HEK293 (cell line): ENCODE results near the gene SLC22A31.

Source experiments
- GLIS1 ChIP-seq: fragments of 450-650 bp; formaldehyde crosslinking; IDR thresholded peaks from 2 replicates; pipeline ENCODE4 v1.5.1; 2016; ENCODE audit warnings: missing biosample characterization, missing genetic modification characterization
- KLF1 ChIP-seq: fragments of 450-650 bp; formaldehyde crosslinking; IDR thresholded peaks from 2 replicates; pipeline ENCODE4 v1.5.1; 2016; ENCODE audit warnings: missing biosample characterization, missing genetic modification characterization
- REPIN1 ChIP-seq: fragments of 450-650 bp; formaldehyde crosslinking; IDR thresholded peaks from 2 replicates; pipeline ENCODE4 v1.5.1; 2017; ENCODE audit warnings: missing biosample characterization, missing genetic modification characterization, low read depth
- SCRT1 ChIP-seq: fragments of 450-650 bp; formaldehyde crosslinking; IDR thresholded peaks from 2 replicates; pipeline ENCODE4 v1.5.1; 2016; ENCODE audit warnings: missing biosample characterization, missing genetic modification characterization, borderline replicate concordance
- SP2 ChIP-seq: fragments of 450-650 bp; formaldehyde crosslinking; IDR thresholded peaks from 2 replicates; pipeline ENCODE4 v1.5.1; 2016; ENCODE audit warnings: missing biosample characterization, missing genetic modification characterization
- TRIM28 ChIP-seq: IDR thresholded peaks from 2 replicates; pipeline ENCODE4 v1.6.1; 2011; ENCODE audit warnings: low read length, control low read depth, borderline replicate concordance
- ZBTB17 ChIP-seq: fragments of 450-650 bp; formaldehyde crosslinking; IDR thresholded peaks from 2 replicates; pipeline ENCODE4 v1.5.1; 2016; ENCODE audit warnings: missing biosample characterization, missing genetic modification characterization
- ZBTB48 ChIP-seq: fragments of 450-650 bp; formaldehyde crosslinking; IDR thresholded peaks from 2 replicates; pipeline ENCODE4 v1.5.1; 2016; ENCODE audit warnings: missing biosample characterization, missing genetic modification characterization
- ZBTB8A ChIP-seq: fragments of 450-650 bp; formaldehyde crosslinking; IDR thresholded peaks from 2 replicates; pipeline ENCODE4 v1.5.1; 2016; ENCODE audit warnings: missing biosample characterization, missing genetic modification characterization
- ZIC2 ChIP-seq: fragments of 450-650 bp; formaldehyde crosslinking; IDR thresholded peaks from 2 replicates; pipeline ENCODE4 v1.5.1; 2016; ENCODE audit warnings: missing biosample characterization, missing genetic modification characterization
- ZNF114 ChIP-seq: fragments of 450-650 bp; formaldehyde crosslinking; IDR thresholded peaks from 2 replicates; pipeline ENCODE4 v1.5.0; 2017; ENCODE audit warnings: missing biosample characterization, missing genetic modification characterization
- ZNF121 ChIP-seq: fragments of 450-650 bp; formaldehyde crosslinking; IDR thresholded peaks from 2 replicates; pipeline ENCODE4 v1.5.1; 2016; ENCODE audit warnings: missing biosample characterization, missing genetic modification characterization
- ZNF174 ChIP-seq: fragments of 450-650 bp; formaldehyde crosslinking; IDR thresholded peaks from 2 replicates; pipeline ENCODE4 v1.5.0; 2017; ENCODE audit warnings: missing biosample characterization, mild to moderate bottlenecking, missing genetic modification characterization
- ZNF184 ChIP-seq: fragments of 450-650 bp; IDR thresholded peaks from 2 replicates; pipeline ENCODE4 v1.5.1; 2018; ENCODE audit warnings: missing biosample characterization, mild to moderate bottlenecking, missing genetic modification characterization
- ZNF2 ChIP-seq: fragments of 450-650 bp; formaldehyde crosslinking; IDR thresholded peaks from 2 replicates; pipeline ENCODE4 v1.5.1; 2016; ENCODE audit warnings: missing biosample characterization, missing genetic modification characterization
- ZNF24 ChIP-seq: fragments of 450-650 bp; formaldehyde crosslinking; IDR thresholded peaks from 2 replicates; pipeline ENCODE4 v1.5.1; 2016; ENCODE audit warnings: missing biosample characterization, missing genetic modification characterization
- ZNF664 ChIP-seq: fragments of 450-650 bp; formaldehyde crosslinking; IDR thresholded peaks from 2 replicates; pipeline ENCODE4 v1.5.1; 2016; ENCODE audit warnings: missing biosample characterization, missing genetic modification characterization
- ZNF791 ChIP-seq: fragments of 450-650 bp; formaldehyde crosslinking; IDR thresholded peaks from 2 replicates; pipeline ENCODE4 v1.5.1; 2016; ENCODE audit warnings: missing biosample characterization, missing genetic modification characterization
- ZSCAN23 ChIP-seq: fragments of 450-650 bp; formaldehyde crosslinking; IDR thresholded peaks from 2 replicates; pipeline ENCODE4 v1.5.1; 2016; ENCODE audit warnings: missing biosample characterization, missing genetic modification characterization
- ZXDB ChIP-seq: fragments of 450-650 bp; formaldehyde crosslinking; IDR thresholded peaks from 2 replicates; pipeline ENCODE4 v1.5.1; 2016; ENCODE audit warnings: missing biosample characterization, missing genetic modification characterization
- TF ChIP-seq, protein P1 (sequence below): fragments of 450-650 bp; formaldehyde crosslinking; IDR thresholded peaks from 2 replicates; pipeline ENCODE4 v1.5.1; 2016; ENCODE audit warnings: missing biosample characterization, missing genetic modification characterization
- TF ChIP-seq, protein P2 (sequence below): fragments of 450-650 bp; formaldehyde crosslinking; IDR thresholded peaks from 2 replicates; pipeline ENCODE4 v1.5.1; 2017; ENCODE audit warnings: missing biosample characterization, missing genetic modification characterization
- TF ChIP-seq, protein P3 (sequence below): fragments of 450-650 bp; formaldehyde crosslinking; IDR thresholded peaks from 2 replicates; pipeline ENCODE4 v1.5.1; 2016; ENCODE audit warnings: missing biosample characterization, missing genetic modification characterization
- TF ChIP-seq, protein P4 (sequence below): sonication (generic); formaldehyde crosslinking; IDR thresholded peaks from 2 replicates; pipeline ENCODE4 v1.8.1; 2022; ENCODE audit warnings: mild to moderate bottlenecking, moderate library complexity, missing genetic modification reagents
- TF ChIP-seq, protein P5 (sequence below): fragments of 450-650 bp; formaldehyde crosslinking; IDR thresholded peaks from 2 replicates; pipeline ENCODE4 v1.5.1; 2016; ENCODE audit warnings: missing biosample characterization, missing genetic modification characterization
- TF ChIP-seq, protein P6 (sequence below): fragments of 450-650 bp; formaldehyde crosslinking; IDR thresholded peaks from 2 replicates; pipeline ENCODE4 v1.5.1; 2016; ENCODE audit warnings: missing biosample characterization, missing genetic modification characterization
- TF ChIP-seq, protein P7 (sequence below): fragments of 450-650 bp; formaldehyde crosslinking; IDR thresholded peaks from 2 replicates; pipeline ENCODE4 v1.5.1; 2016; ENCODE audit warnings: missing biosample characterization, missing genetic modification characterization
- TF ChIP-seq, protein P8 (sequence below): fragments of 450-650 bp; formaldehyde crosslinking; optimal IDR thresholded peaks from 2 replicates; pipeline ENCODE3; 2016; ENCODE audit warnings: missing biosample characterization, mild to moderate bottlenecking, missing genetic modification characterization

Gene SLC22A31

DNA sequence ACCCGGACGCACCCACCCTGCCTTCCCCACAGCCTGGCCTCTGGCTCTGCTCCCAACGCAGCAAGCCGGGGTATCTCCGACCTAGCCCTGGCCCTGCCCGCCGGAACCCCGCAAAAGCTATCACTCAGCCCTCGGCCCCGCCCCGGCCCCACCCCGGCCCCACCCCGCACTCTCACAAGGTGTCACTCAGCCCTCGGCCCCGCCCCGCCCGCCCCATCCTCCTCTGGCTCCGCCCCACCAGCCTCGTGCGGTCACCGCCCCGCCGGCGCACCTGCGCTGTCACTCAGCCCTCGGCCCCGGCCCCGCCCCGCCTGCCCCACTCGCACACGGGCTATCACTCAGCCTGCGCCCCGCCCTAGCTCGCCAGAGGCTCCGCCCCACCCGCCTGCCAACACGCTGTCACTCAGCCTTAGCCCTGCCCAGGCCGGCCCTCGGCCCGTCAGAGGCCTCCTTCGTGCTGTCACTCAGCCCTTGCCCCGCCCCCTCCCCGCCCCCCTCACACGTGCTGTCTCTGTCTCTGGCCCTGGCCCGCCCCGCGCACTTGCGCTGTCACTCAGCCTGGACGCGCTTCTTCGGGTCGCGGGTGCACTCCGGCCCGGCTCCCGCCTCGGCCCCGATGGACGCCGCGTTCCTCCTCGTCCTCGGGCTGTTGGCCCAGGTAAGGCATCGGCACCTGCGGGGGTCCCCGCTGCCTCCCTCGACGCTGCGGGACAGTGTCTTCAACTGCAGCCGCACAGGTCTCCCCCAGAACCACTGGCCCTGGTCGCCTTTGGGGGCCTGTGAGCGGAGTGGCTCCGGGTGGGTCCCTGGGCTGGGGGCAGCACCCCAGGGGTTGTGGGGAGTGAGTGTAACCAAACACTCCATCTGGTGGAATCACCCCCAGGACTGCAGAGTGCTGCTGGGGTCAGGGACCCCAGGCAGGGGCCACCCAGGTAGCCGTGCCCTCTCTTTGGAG lies 28.8 kb downstream of the SLC22A31 start, which contains the start of gene CDH15 (continued):
- TF ChIP-seq, protein P1, sequence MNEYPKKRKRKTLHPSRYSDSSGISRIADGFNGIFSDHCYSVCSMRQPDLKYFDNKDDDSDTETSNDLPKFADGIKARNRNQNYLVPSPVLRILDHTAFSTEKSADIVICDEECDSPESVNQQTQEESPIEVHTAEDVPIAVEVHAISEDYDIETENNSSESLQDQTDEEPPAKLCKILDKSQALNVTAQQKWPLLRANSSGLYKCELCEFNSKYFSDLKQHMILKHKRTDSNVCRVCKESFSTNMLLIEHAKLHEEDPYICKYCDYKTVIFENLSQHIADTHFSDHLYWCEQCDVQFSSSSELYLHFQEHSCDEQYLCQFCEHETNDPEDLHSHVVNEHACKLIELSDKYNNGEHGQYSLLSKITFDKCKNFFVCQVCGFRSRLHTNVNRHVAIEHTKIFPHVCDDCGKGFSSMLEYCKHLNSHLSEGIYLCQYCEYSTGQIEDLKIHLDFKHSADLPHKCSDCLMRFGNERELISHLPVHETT (tag by site-specific recombination) = no peak
- TF ChIP-seq ZSCAN23 (tag by site-specific recombination) (no peak), SCRT1 (tag by site-specific recombination) (no peak), ZNF791 (tag by site-specific recombination) (no peak), KLF1 (tag by site-specific recombination) (peak; percentile 33; the same call in 1 of the 2 replicates), REPIN1 (tag by site-specific recombination) (no peak), SP2 (tag by site-specific recombination) (peak; percentile 86), ZNF664 (tag by site-specific recombination) (no peak), ZIC2 (0 out of 2 replicates have a peak, but pooled peaks have one; percentile 12), ZBTB8A (tag by site-specific recombination) (no peak), ZBTB17 (tag by site-specific recombination) (no peak), ZNF174 (tag by site-specific recombination) (no peak), ZNF121 (tag by site-specific recombination) (no peak), ZNF114 (tag by site-specific recombination) (no peak), ZXDB (tag by site-specific recombination) (no peak), ZNF2 (no peak), TRIM28 (no peak), GLIS1 (tag by site-specific recombination) (peak; percentile 86), ZNF24 (tag by site-specific recombination) (no peak), ZNF184 (tag by site-specific recombination) (no peak), ZBTB48 (tag by site-specific recombination) (no peak)
- TF ChIP-seq, protein P2, sequence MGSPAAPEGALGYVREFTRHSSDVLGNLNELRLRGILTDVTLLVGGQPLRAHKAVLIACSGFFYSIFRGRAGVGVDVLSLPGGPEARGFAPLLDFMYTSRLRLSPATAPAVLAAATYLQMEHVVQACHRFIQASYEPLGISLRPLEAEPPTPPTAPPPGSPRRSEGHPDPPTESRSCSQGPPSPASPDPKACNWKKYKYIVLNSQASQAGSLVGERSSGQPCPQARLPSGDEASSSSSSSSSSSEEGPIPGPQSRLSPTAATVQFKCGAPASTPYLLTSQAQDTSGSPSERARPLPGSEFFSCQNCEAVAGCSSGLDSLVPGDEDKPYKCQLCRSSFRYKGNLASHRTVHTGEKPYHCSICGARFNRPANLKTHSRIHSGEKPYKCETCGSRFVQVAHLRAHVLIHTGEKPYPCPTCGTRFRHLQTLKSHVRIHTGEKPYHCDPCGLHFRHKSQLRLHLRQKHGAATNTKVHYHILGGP (tag by site-specific recombination) = no peak
- TF ChIP-seq, protein P3, sequence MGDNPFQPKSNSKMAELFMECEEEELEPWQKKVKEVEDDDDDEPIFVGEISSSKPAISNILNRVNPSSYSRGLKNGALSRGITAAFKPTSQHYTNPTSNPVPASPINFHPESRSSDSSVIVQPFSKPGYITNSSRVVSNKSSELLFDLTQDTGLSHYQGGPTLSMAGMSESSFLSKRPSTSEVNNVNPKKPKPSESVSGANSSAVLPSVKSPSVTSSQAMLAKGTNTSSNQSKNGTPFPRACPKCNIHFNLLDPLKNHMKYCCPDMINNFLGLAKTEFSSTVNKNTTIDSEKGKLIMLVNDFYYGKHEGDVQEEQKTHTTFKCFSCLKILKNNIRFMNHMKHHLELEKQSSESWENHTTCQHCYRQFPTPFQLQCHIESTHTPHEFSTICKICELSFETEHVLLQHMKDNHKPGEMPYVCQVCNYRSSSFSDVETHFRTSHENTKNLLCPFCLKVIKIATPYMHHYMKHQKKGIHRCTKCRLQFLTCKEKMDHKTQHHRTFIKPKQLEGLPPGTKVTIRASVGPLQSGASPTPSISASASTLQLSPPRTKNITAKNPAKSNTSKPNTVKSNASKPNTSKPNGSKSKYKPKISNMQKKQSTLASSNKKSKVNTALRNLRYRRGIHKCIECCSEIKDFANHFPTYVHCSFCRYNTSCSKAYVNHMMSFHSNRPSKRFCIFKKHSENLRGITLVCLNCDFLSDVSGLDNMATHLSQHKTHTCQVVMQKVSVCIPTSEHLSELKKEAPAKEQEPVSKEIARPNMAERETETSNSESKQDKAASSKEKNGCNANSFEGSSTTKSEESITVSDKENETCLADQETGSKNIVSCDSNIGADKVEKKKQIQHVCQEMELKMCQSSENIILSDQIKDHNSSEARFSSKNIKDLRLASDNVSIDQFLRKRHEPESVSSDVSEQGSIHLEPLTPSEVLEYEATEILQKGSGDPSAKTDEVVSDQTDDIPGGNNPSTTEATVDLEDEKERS (tag by site-specific recombination) = no peak
- TF ChIP-seq, protein P4, sequence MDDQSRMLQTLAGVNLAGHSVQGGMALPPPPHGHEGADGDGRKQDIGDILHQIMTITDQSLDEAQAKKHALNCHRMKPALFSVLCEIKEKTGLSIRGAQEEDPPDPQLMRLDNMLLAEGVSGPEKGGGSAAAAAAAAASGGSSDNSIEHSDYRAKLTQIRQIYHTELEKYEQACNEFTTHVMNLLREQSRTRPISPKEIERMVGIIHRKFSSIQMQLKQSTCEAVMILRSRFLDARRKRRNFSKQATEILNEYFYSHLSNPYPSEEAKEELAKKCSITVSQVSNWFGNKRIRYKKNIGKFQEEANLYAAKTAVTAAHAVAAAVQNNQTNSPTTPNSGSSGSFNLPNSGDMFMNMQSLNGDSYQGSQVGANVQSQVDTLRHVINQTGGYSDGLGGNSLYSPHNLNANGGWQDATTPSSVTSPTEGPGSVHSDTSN = peak; percentile 50; the same call in 1 of the 2 replicates
- TF ChIP-seq, protein P5, sequence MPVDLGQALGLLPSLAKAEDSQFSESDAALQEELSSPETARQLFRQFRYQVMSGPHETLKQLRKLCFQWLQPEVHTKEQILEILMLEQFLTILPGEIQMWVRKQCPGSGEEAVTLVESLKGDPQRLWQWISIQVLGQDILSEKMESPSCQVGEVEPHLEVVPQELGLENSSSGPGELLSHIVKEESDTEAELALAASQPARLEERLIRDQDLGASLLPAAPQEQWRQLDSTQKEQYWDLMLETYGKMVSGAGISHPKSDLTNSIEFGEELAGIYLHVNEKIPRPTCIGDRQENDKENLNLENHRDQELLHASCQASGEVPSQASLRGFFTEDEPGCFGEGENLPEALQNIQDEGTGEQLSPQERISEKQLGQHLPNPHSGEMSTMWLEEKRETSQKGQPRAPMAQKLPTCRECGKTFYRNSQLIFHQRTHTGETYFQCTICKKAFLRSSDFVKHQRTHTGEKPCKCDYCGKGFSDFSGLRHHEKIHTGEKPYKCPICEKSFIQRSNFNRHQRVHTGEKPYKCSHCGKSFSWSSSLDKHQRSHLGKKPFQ (tag by site-specific recombination) = no peak
- TF ChIP-seq, protein P6, sequence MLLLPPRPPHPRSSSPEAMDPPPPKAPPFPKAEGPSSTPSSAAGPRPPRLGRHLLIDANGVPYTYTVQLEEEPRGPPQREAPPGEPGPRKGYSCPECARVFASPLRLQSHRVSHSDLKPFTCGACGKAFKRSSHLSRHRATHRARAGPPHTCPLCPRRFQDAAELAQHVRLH = no peak
- TF ChIP-seq, protein P7, sequence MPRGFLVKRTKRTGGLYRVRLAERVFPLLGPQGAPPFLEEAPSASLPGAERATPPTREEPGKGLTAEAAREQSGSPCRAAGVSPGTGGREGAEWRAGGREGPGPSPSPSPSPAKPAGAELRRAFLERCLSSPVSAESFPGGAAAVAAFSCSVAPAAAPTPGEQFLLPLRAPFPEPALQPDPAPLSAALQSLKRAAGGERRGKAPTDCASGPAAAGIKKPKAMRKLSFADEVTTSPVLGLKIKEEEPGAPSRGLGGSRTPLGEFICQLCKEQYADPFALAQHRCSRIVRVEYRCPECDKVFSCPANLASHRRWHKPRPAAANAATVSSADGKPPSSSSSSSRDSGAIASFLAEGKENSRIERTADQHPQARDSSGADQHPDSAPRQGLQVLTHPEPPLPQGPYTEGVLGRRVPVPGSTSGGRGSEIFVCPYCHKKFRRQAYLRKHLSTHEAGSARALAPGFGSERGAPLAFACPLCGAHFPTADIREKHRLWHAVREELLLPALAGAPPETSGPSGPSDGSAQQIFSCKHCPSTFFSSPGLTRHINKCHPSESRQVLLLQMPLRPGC = no peak
- TF ChIP-seq, protein P8, sequence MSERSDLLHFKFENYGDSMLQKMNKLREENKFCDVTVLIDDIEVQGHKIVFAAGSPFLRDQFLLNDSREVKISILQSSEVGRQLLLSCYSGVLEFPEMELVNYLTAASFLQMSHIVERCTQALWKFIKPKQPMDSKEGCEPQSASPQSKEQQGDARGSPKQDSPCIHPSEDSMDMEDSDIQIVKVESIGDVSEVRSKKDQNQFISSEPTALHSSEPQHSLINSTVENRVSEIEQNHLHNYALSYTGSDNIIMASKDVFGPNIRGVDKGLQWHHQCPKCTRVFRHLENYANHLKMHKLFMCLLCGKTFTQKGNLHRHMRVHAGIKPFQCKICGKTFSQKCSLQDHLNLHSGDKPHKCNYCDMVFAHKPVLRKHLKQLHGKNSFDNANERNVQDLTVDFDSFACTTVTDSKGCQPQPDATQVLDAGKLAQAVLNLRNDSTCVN (tag by site-specific recombination) = peak; percentile 20
